Esophagus squamous epithelium (tissue), 5 donors: Measurements from ENCODE around the gene OMA1. TPM values are rescaled to one million over a fixed set of nuclear protein-coding genes. Genes with fewer than 3 reads are reported as not detected.

ENCODE experiments used
- DNase-seq: peaks from one replicate; lab custom pipeline; 2025; lab: John Stamatoyannopoulos, UW
- H3K27ac ChIP-seq, 4 donors: fragments of 200-600 bp; sonication (generic); one replicate each; pipeline ENCODE4 v1.5.1; 2016 to 2019; ENCODE audit warnings: mild to moderate bottlenecking in 1 of 4
- H3K27me3 ChIP-seq, 4 donors: fragments of 200-600 bp; sonication (generic); 1 replicate in 3 of 4; 2 replicates in 1 of 4; pipeline versions ENCODE4 v1.5.1 to v1.6.0; 2017 to 2021; ENCODE audit warnings: antibody characterized with exemption in 1 of 4
- H3K36me3 ChIP-seq, 3 donors: fragments of 200-600 bp; sonication (generic); one replicate each; pipeline ENCODE4 v1.5.1; 2016 to 2019
- H3K4me1 ChIP-seq, 3 donors: fragments of 200-600 bp; sonication (generic); one replicate each; pipeline ENCODE4 v1.5.1; 2017 to 2019
- H3K4me3 ChIP-seq, 4 donors: fragments of 200-600 bp; sonication (generic); 1 replicate in 3 of 4; 2 replicates in 1 of 4; pipeline ENCODE4 v1.5.1; 2016 to 2019; ENCODE audit warnings: mild to moderate bottlenecking in 2 of 4, moderate library complexity in 1 of 4
- H3K9me3 ChIP-seq, 3 donors: fragments of 200-600 bp; sonication (generic); one replicate each; pipeline ENCODE4 v1.5.1; 2016 to 2019
- CTCF ChIP-seq, 6 experiments: fragments of 450-650 bp in 4 of 6; fragments of 200-600 bp in 2 of 6; sonication (generic) in 2 of 6; IDR thresholded peaks; one replicate each; pipeline ENCODE4 v1.5.1; 2016 to 2019; ENCODE audit warnings: antibody characterized with exemption in 6 of 6, mild to moderate bottlenecking in 4 of 6, moderate library complexity in 4 of 6
- POLR2A ChIP-seq, 4 donors: fragments of 450-650 bp; IDR thresholded peaks; one replicate each; pipeline ENCODE4 v1.6.1; 2017; ENCODE audit warnings: antibody characterized with exemption in 4 of 4, mild to moderate bottlenecking in 4 of 4, moderate library complexity in 3 of 4
- WGBS, 2 donors: methylation state at CpG; one replicate each; pipeline ENCODE4 v1.1.5; 2018; 5-methylcytosine and 5-hydroxymethylcytosine counted together
- intact Hi-C: fragments of 100-400 bp; cut with DNase I; formaldehyde crosslinking; loops from one replicate; pipeline ENCODE4 v1.15.0; 2022
- total RNA-seq, 4 donors: library from RNA; depleted of rRNA; stranded (reverse); fragments of >200 nt; gene quantifications; one replicate each; pipeline ENCODE4 v1.1.0, GENCODE V29; 2016
- donor health status: DM: yes; HTN: yes; CAD: no.

The OMA1 gene
- total RNA-seq, 4 donors from 2014 or later, result 24.1 to 41.4 (median 30.5) TPM

DNA sequence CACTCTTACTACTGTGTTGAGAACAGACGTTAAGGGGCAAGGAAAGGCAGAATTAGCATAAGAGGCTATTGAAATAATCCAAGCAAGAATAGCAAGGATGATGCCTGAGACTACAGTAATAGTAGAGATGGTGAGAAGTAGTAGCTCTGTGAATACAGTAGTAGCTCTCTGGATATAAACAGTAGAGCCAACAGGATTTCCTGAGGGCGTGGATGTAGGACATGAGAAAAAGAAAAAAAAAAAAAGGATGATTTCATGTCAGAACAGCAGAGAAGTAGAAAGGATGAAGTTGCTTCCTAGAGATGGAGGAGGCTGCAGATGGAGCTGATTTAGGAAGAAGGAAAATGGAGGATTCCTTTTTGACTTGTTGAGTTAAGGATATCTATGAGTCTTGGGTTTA, 112.3 kb downstream of the OMA1 start:
- intact Hi-C loops, result no loop called here
- no peak overlapping the region for H3K4me3 ChIP-seq
- 70 to 77% methylated on average over 2 of the region's 2 CpGs for whole genome bisulfite sequencing, 2 donors
- H3K9me3 ChIP-seq, result no peaks in the 10 kb centered on the region
- no peaks in the 10 kb centered on the region for H3K4me1 ChIP-seq
- H3K27me3 ChIP-seq, result no peaks in the 10 kb centered on the region
- TF ChIP-seq CTCF (IDR thresholded peaks at IDR 0.05) (no peak), POLR2A (IDR thresholded peaks at IDR 0.05) (no peak)
- H3K36me3 ChIP-seq, result no peaks in the 10 kb centered on the region
- H3K27ac ChIP-seq, result no peak overlapping the region
- DNase-seq, result no peak

DNA sequence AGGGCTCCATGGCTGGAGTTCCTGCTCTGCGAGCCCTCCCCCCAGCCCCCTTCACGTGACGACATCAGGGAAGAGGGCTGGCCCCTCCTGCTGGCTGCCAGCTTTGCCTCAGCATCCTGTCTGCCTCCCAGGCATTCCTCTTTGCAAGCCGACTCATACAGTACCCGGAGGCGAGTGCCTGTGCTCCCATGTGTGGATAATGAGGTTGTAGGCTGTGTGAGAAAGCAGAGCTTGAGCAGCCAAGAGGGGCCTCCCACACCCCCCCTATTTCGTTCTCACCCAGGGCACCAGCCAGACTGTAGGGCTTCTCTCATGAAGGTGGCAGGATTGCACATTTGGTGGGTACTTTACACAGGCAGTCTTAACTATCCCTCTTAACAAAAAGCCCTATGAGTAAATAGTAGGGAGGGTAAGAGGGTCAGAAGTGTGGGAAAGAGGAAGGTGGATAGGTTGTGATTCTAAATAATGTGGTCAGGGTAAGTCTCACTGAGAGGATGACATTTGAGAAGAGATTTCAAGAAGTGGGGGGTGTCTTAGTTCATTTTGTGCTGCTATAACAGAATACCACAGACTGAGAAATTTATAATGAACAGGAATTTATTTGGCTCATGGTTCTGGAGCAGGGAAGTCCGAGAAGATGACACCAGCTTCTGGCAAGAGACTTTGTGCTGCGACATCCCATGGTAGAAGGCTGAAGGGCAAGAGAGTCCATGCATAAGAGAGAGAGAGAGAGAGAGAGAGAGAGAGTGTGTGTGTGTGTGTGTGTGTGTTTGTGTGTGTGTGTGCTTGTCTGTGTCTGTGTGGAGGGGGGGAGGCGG, 113.5 kb downstream of the OMA1 start:
- Histone ChIP-seq H3K36me3 (no peaks in the 10 kb centered on the region), H3K27ac (no peak overlapping the region), H3K27me3 (no peaks in the 10 kb centered on the region), H3K9me3 (no peaks in the 10 kb centered on the region), H3K4me1 (no peaks in the 10 kb centered on the region), H3K4me3 (no peak overlapping the region)
- intact Hi-C loops, result no loop called here
- TF ChIP-seq POLR2A (IDR thresholded peaks at IDR 0.05), result no peak
- TF ChIP-seq CTCF (IDR thresholded peaks at IDR 0.05), result no peak
- 31 to 59% methylated on average over 4 to 5 of the region's 10 CpGs for WGBS, 2 donors
- no peak for DNase-seq

- Histone ChIP-seq H3K27me3 (no peaks in the 10 kb centered on the region), H3K36me3 (no peaks in the 10 kb centered on the region), H3K4me1 (no peaks in the 10 kb centered on the region), H3K27ac (no peak overlapping the region), H3K4me3 (no peak overlapping the region), H3K9me3 (no peaks in the 10 kb centered on the region)
- 93 to 94% methylated on average over 4 to 5 of the region's 6 CpGs for WGBS, 2 donors
- no peak for TF ChIP-seq CTCF (IDR thresholded peaks at IDR 0.05)
- intact Hi-C loops, result no loop called here
- no peak for DNase-seq
Observed at GRCh38 chr1:58431901-58432620, 114.5 kb downstream of the OMA1 start.

Other genes with a start within 250 kb of the OMA1 start
- gene TACSTD2, start 30.5 kb upstream of the OMA1 start, total RNA-seq, result 1,000 to 10,000 TPM in 1 of 4 donors, 100 to 1,000 TPM in 3; 565 to 1,522 (median 625) TPM
- gene MYSM1, start 153.3 kb upstream of the OMA1 start, total RNA-seq, result 10 to 100 TPM in 3 of 4 donors, 1 to 10 TPM in 1; 7.0 to 42.0 (median 21.6) TPM
- gene JUN, start 237.3 kb upstream of the OMA1 start, total RNA-seq, result 100 to 1,000 TPM in 1 of 4 donors, 10 to 100 TPM in 3; 48.5 to 128 (median 66.1) TPM